ENCODE results near the gene PRR33.
"Not testable (repeated sequence)": the region's sequence is repeated elsewhere in the genome, so short reads cannot be mapped to it uniquely, and the experiment has no call there.

Gene PRR33

GRCh38 chr11:1889941-1890855 is 1.5 kb downstream of the PRR33 start:
- H3K4me1 Mint-ChIP-seq = peaks cover 24% of the 10 kb centered on the region
- H3K27me3 Mint-ChIP-seq = no peaks in the 10 kb centered on the region
- H3K27ac Mint-ChIP-seq = no peak overlapping the region
- peaks cover 13% of the 10 kb centered on the region for H3K9me3 Mint-ChIP-seq
- H3K36me3 Mint-ChIP-seq = peaks cover 10% of the 10 kb centered on the region
- peak; percentile 58 for ATAC-seq
- no peak overlapping the region for H3K4me3 Mint-ChIP-seq

GRCh38 chr11:1889224-1889930 is 2.3 kb downstream of the PRR33 start:
- ATAC-seq = peak; percentile 26
- Mint-ChIP-seq H3K27ac (no peak overlapping the region), H3K9me3 (peaks cover 13% of the 10 kb centered on the region), H3K4me1 (peaks cover 24% of the 10 kb centered on the region), H3K4me3 (no peak overlapping the region), H3K36me3 (peaks cover 10% of the 10 kb centered on the region), H3K27me3 (no peaks in the 10 kb centered on the region)

- H3K9me3 Mint-ChIP-seq = peaks cover 13% of the 10 kb centered on the region
- H3K27ac Mint-ChIP-seq = no peak overlapping the region
- no peak overlapping the region for H3K4me3 Mint-ChIP-seq
- peaks cover 22% of the 10 kb centered on the region for H3K4me1 Mint-ChIP-seq
- no peaks in the 10 kb centered on the region for H3K27me3 Mint-ChIP-seq
- no peak for ATAC-seq
- peaks cover 10% of the 10 kb centered on the region for H3K36me3 Mint-ChIP-seq
Observed at GRCh38 chr11:1888811-1889210, 2.9 kb downstream of the PRR33 start.

GRCh38 chr11:1888347-1888753 is 3.3 kb downstream of the PRR33 start:
- H3K9me3 Mint-ChIP-seq = peaks cover 8% of the 10 kb centered on the region
- ATAC-seq = no peak
- no peaks in the 10 kb centered on the region for H3K27me3 Mint-ChIP-seq
- H3K36me3 Mint-ChIP-seq = peaks cover 10% of the 10 kb centered on the region
- H3K27ac Mint-ChIP-seq = no peak overlapping the region
- no peak overlapping the region for H3K4me3 Mint-ChIP-seq
- peaks cover 18% of the 10 kb centered on the region for H3K4me1 Mint-ChIP-seq

- Mint-ChIP-seq H3K9me3 (peaks cover 4% of the 10 kb centered on the region), H3K27me3 (no peaks in the 10 kb centered on the region), H3K4me3 (no peak overlapping the region), H3K27ac (no peak overlapping the region), H3K4me1 (peaks cover 12% of the 10 kb centered on the region), H3K36me3 (peaks cover 10% of the 10 kb centered on the region)
- no peak for ATAC-seq
Observed at GRCh38 chr11:1887451-1888346, 4.0 kb downstream of the PRR33 start.

GRCh38 chr11:1886551-1886950 is 5.1 kb downstream of the PRR33 start:
- peaks cover 15% of the 10 kb centered on the region for H3K4me1 Mint-ChIP-seq
- H3K9me3 Mint-ChIP-seq, H3K27me3 Mint-ChIP-seq, ATAC-seq, H3K27ac Mint-ChIP-seq, H3K4me3 Mint-ChIP-seq, H3K36me3 Mint-ChIP-seq: not testable (repeated sequence)

- H3K9me3 Mint-ChIP-seq = no peaks in the 10 kb centered on the region
- no peak overlapping the region for H3K4me3 Mint-ChIP-seq
- ATAC-seq = no peak
- H3K27ac Mint-ChIP-seq = no peak overlapping the region
- H3K27me3 Mint-ChIP-seq = no peaks in the 10 kb centered on the region
- H3K36me3 Mint-ChIP-seq = peaks cover 15% of the 10 kb centered on the region
- H3K4me1 Mint-ChIP-seq = peaks cover 35% of the 10 kb centered on the region
Observed at GRCh38 chr11:1884303-1884700, 7.4 kb downstream of the PRR33 start.

- Mint-ChIP-seq H3K4me1 (peaks cover 37% of the 10 kb centered on the region), H3K27me3 (no peaks in the 10 kb centered on the region), H3K27ac (no peak overlapping the region), H3K9me3 (no peaks in the 10 kb centered on the region), H3K4me3 (no peak overlapping the region), H3K36me3 (peaks cover 10% of the 10 kb centered on the region)
- no peak for ATAC-seq
Observed at GRCh38 chr11:1883346-1884302, 8.1 kb downstream of the PRR33 start.

- no peak overlapping the region for H3K4me3 Mint-ChIP-seq
- peaks cover 5% of the 10 kb centered on the region for H3K36me3 Mint-ChIP-seq
- H3K9me3 Mint-ChIP-seq = no peaks in the 10 kb centered on the region
- peak; percentile 86 for ATAC-seq
- peaks cover 46% of the 10 kb centered on the region for H3K4me1 Mint-ChIP-seq
- H3K27me3 Mint-ChIP-seq = no peaks in the 10 kb centered on the region
- no peak overlapping the region for H3K27ac Mint-ChIP-seq
Observed at GRCh38 chr11:1882265-1883238, 9.1 kb downstream of the PRR33 start.

- Mint-ChIP-seq H3K27me3 (no peaks in the 10 kb centered on the region), H3K4me1 (peaks cover 51% of the 10 kb centered on the region), H3K9me3 (no peaks in the 10 kb centered on the region), H3K36me3 (peaks cover 5% of the 10 kb centered on the region), H3K4me3 (no peak overlapping the region), H3K27ac (peak overlapping the region; percentile 67)
- peak; percentile 63 for ATAC-seq
Observed at GRCh38 chr11:1881442-1882264, 10.0 kb downstream of the PRR33 start.

- Mint-ChIP-seq H3K4me3 (peak overlapping the region; percentile 19), H3K36me3 (peaks cover 5% of the 10 kb centered on the region), H3K9me3 (no peaks in the 10 kb centered on the region), H3K4me1 (peaks cover 58% of the 10 kb centered on the region), H3K27me3 (no peaks in the 10 kb centered on the region), H3K27ac (peak overlapping the region; percentile 67)
- ATAC-seq = no peak
Observed at GRCh38 chr11:1880746-1881441, 10.8 kb downstream of the PRR33 start.
